H9 (cell line): ENCODE results near the gene SLC2A11. TPM values are rescaled to one million over a fixed set of nuclear protein-coding genes. Genes with fewer than 3 reads are reported as not detected.
"Not testable (repeated sequence)": the region's sequence is repeated elsewhere in the genome, so short reads cannot be mapped to it uniquely, and the experiment has no call there.

Experiments
- DNase-seq: peaks from one replicate; pipeline ENCODE4 v3.0.0-alpha.2; 2017
- H2AFZ ChIP-seq: one replicate; pipeline ENCODE4 v1.6.1; 2013; ENCODE audit warnings: mild to moderate bottlenecking, low read length, control low read depth, moderate library complexity
- H2AK5ac ChIP-seq: 2 replicates; pipeline ENCODE4 v1.6.1; 2013; ENCODE audit warnings: low read length, control low read depth, mixed read lengths; ENCODE audit not compliant: insufficient read length
- H2BK120ac ChIP-seq: one replicate; pipeline ENCODE4 v1.6.1; 2013; ENCODE audit warnings: low read depth, mild to moderate bottlenecking, low read length, control low read depth, inconsistent platforms; ENCODE audit not compliant: poor library complexity, severe bottlenecking
- H2BK12ac ChIP-seq: 2 replicates; pipeline ENCODE4 v1.6.1; 2013; ENCODE audit warnings: low read length, control low read depth, mixed read lengths, low read depth; ENCODE audit not compliant: insufficient read length
- H2BK15ac ChIP-seq: 2 replicates; pipeline ENCODE4 v1.6.1; 2013; ENCODE audit warnings: low read depth, low read length, control low read depth
- H2BK20ac ChIP-seq: one replicate; pipeline ENCODE4 v1.6.1; 2013; ENCODE audit warnings: low read depth, mild to moderate bottlenecking, low read length, control low read depth, inconsistent platforms; ENCODE audit not compliant: poor library complexity, severe bottlenecking
- H2BK5ac ChIP-seq: 2 replicates; pipeline ENCODE4 v1.6.1; 2013; ENCODE audit warnings: low read length, control low read depth, mixed read lengths; ENCODE audit not compliant: insufficient read length
- H3K14ac ChIP-seq: 2 replicates; pipeline ENCODE4 v1.6.1; 2013; ENCODE audit warnings: low read length, control low read depth; ENCODE audit not compliant: insufficient read depth
- H3K18ac ChIP-seq: 2 replicates; pipeline ENCODE4 v1.6.1; 2013; ENCODE audit warnings: low read depth, mild to moderate bottlenecking, mixed read lengths, low read length, control low read depth; ENCODE audit not compliant: insufficient read length
- H3K23ac ChIP-seq: 2 replicates; pipeline ENCODE4 v1.6.1; 2013; ENCODE audit warnings: low read length, control low read depth, mixed read lengths, low read depth; ENCODE audit not compliant: insufficient read length
- H3K23me2 ChIP-seq: 2 replicates; pipeline ENCODE4 v1.6.1; 2013; ENCODE audit warnings: low read depth, mild to moderate bottlenecking, mixed read lengths, low read length, control low read depth; ENCODE audit not compliant: insufficient read length, poor library complexity, severe bottlenecking
- H3K27ac ChIP-seq: 2 replicates; pipeline ENCODE4 v1.5.1; 2013; ENCODE audit warnings: low read length, control low read depth, mixed read lengths, low read depth; ENCODE audit not compliant: insufficient read length
- H3K27me3 ChIP-seq: 2 replicates; pipeline ENCODE4 v1.6.1; 2013; ENCODE audit warnings: low read length, control low read depth, inconsistent platforms; ENCODE audit not compliant: insufficient read depth
- H3K4ac ChIP-seq: 2 replicates; pipeline ENCODE4 v1.6.1; 2013; ENCODE audit warnings: low read depth, mild to moderate bottlenecking, control low read depth, inconsistent platforms, low read length, moderate library complexity
- H3K4me1 ChIP-seq: 2 replicates; pipeline ENCODE4 v1.6.1; 2013; ENCODE audit warnings: low read length, control low read depth, inconsistent platforms; ENCODE audit not compliant: insufficient read depth
- H3K4me2 ChIP-seq: 2 replicates; pipeline ENCODE4 v1.6.1; 2013; ENCODE audit warnings: low read length, control low read depth, mixed read lengths; ENCODE audit not compliant: insufficient read length, insufficient read depth
- H3K56ac ChIP-seq: 2 replicates; pipeline ENCODE4 v1.6.1; 2013; ENCODE audit warnings: low read depth, mild to moderate bottlenecking, mixed read lengths, low read length, control low read depth; ENCODE audit not compliant: insufficient read length
- H3K79me1 ChIP-seq: 2 replicates; pipeline ENCODE4 v1.6.1; 2013; ENCODE audit warnings: low read depth, mild to moderate bottlenecking, moderate library complexity, low read length, control low read depth, inconsistent platforms; ENCODE audit not compliant: insufficient read depth, poor library complexity, severe bottlenecking
- H3K79me2 ChIP-seq: 2 replicates; pipeline ENCODE4 v1.6.1; 2013; ENCODE audit warnings: low read length, control low read depth, inconsistent platforms; ENCODE audit not compliant: insufficient read depth
- H3K9ac ChIP-seq: 2 replicates; pipeline ENCODE4 v1.6.1; 2013; ENCODE audit warnings: low read length, control low read depth, mixed read lengths; ENCODE audit not compliant: insufficient read length; ENCODE audit errors: extremely low read depth
- H3K9me3 ChIP-seq: one replicate; pipeline ENCODE4 v1.6.1; 2013; ENCODE audit warnings: low read depth, low read length, inconsistent platforms; ENCODE audit not compliant: control insufficient read depth
- H3T11ph ChIP-seq: one replicate; pipeline ENCODE4 v1.6.1; 2013; ENCODE audit warnings: mild to moderate bottlenecking, low read length, control low read depth, inconsistent platforms
- H4K20me1 ChIP-seq: one replicate; pipeline ENCODE4 v1.6.1; 2013; ENCODE audit not compliant: control insufficient read depth, insufficient read length, insufficient read depth
- H4K5ac ChIP-seq: 2 replicates; pipeline ENCODE4 v1.6.1; 2013; ENCODE audit warnings: low read depth, mild to moderate bottlenecking, mixed read lengths, low read length, control low read depth; ENCODE audit not compliant: insufficient read length
- H4K8ac ChIP-seq: replicated peaks from 2 replicates; pipeline ENCODE4 v1.6.1; 2013; ENCODE audit warnings: low read length, control low read depth, mixed read lengths, low read depth; ENCODE audit not compliant: insufficient read length
- H4K91ac ChIP-seq: 2 replicates; pipeline ENCODE4 v1.6.1; 2013; ENCODE audit warnings: low read depth, mild to moderate bottlenecking, moderate library complexity, mixed read lengths, low read length, control low read depth; ENCODE audit not compliant: insufficient read length
- H3K27ac Mint-ChIP-seq, 3 experiments: 2 replicates in 2 of 3; 3 replicates in 1 of 3; pipeline ENCODE4 v1.8.0; 2020 to 2021; ENCODE audit warnings: mixed read lengths in 3 of 3, mild to moderate bottlenecking in 1 of 3, moderate library complexity in 1 of 3
- H3K27me3 Mint-ChIP-seq: 2 replicates; pipeline ENCODE4 v1.8.0; 2021; ENCODE audit warnings: low read depth, mild to moderate bottlenecking, moderate library complexity, mixed read lengths
- H3K36me3 Mint-ChIP-seq, 3 experiments: 2 replicates in 2 of 3; 3 replicates in 1 of 3; pipeline ENCODE4 v1.8.0; 2020 to 2021; ENCODE audit warnings: low read depth in 3 of 3, mixed read lengths in 3 of 3; ENCODE audit not compliant: insufficient read depth in 1 of 3
- H3K4me1 Mint-ChIP-seq, 2 experiments: 2 replicates each; pipeline ENCODE4 v1.8.0; 2020; ENCODE audit warnings: mixed read lengths in 2 of 2
- H3K4me3 Mint-ChIP-seq, 2 experiments: 2 replicates in 1 of 2; 3 replicates in 1 of 2; pipeline ENCODE4 v1.8.0; 2020 to 2021; ENCODE audit warnings: mild to moderate bottlenecking in 2 of 2, mixed read lengths in 2 of 2, moderate library complexity in 1 of 2
- H3K9me3 Mint-ChIP-seq, 2 experiments: 2 replicates in 1 of 2; 3 replicates in 1 of 2; pipeline ENCODE4 v1.8.0; 2020; ENCODE audit warnings: mild to moderate bottlenecking in 2 of 2, mixed read lengths in 2 of 2, moderate library complexity in 1 of 2
- WGBS: extraction: QIAGEN DNeasy Blood & Tissue Kit; methylation state at CpG from one replicate; pipeline ENCODE4 v1.1.7; 2013; ENCODE audit warnings: missing lambda C conversion rate, low lambda C conversion rate, mixed read lengths; ENCODE audit not compliant: insufficient read length; ENCODE audit errors: extremely low coverage; 5-methylcytosine and 5-hydroxymethylcytosine counted together
- total RNA-seq: library from RNA; stranded (reverse); gene quantifications from 2 replicates; pipeline ENCODE4 v1.2.1, GENCODE V29; 2021
- TF ChIP-seq, protein P1 (sequence below): fragments of 200-600 bp; sonication (generic); conservative IDR thresholded peaks from 3 replicates; pipeline ENCODE4 v1.8.0; 2021; ENCODE audit warnings: antibody characterized with exemption, mild to moderate bottlenecking

The SLC2A11 gene
- total RNA-seq, 1 experiment from 2014 or later = 15.0 TPM

DNA sequence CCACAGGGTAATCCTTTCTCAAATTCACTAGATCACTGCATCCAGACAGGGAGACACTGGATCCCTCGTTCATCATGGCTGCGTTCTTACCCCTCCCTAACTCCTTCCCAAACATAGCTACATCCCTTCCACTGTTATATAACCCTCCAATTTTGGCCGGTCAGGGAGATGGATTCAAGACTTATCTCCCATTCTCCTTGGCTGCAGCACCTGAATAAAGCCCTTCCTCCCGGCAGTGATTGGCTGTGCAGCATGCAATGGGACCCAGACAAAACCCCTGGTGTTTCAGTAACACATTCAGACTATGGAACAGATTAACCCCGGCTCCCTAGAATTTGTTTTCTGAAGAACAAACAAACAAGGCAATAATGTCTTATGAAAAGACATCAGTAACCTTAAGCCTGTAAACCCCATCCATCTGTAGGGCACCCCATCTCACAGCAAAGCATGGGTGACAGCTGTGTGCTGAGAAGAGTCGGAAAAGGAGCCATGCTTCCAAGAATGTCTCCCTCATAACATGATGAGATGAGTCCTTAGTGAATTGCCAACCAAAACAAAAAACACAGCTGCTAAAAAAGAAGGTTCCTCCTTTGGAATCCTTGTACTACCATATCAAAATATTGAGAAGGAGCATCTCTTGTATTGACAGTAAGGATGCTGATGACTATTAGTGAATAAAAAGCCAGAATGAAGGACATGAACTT is 41.5 kb downstream of the SLC2A11 start:
- Histone ChIP-seq H3K23ac (no peak overlapping the region), H2BK15ac (no peak overlapping the region), H3K23me2 (no peaks in the 10 kb centered on the region), H4K20me1 (no peaks in the 10 kb centered on the region), H3K79me1 (peaks cover 6% of the 10 kb centered on the region), H2BK12ac (no peak overlapping the region), H3K14ac (no peak overlapping the region), H3K4me1 (no peaks in the 10 kb centered on the region; the same call in 1 of the 2 replicates), H2AK5ac (no peak overlapping the region), H3K9ac (no peak overlapping the region), H4K5ac (no peak overlapping the region), H3T11ph (no peak overlapping the region), H3K4ac (no peak overlapping the region), H3K18ac (no peak overlapping the region), H3K27me3 (no peaks in the 10 kb centered on the region), H3K4me2 (no peak overlapping the region), H2AFZ (no peak overlapping the region), H2BK5ac (no peak overlapping the region), H2BK20ac (no peak overlapping the region), H3K56ac (no peak overlapping the region), H4K91ac (no peak overlapping the region), H3K27ac (no peak overlapping the region), H4K8ac (no peak overlapping the region), H2BK120ac (no peak overlapping the region), H3K79me2 (no peaks in the 10 kb centered on the region), H3K9me3 (no peaks in the 10 kb centered on the region)
- Mint-ChIP-seq H3K4me1 (peaks cover 25 to 31% of the 10 kb centered on the region in 2 experiments), H3K27ac (peak overlapping the region in 1 of 3 experiments; percentile 14; a peak in 1 of 7 replicates), H3K36me3 (peaks cover 46 to 61% (median 53%) of the 10 kb centered on the region in 3 experiments), H3K4me3 (no peak overlapping the region; a peak in 1 of 5 replicates), H3K9me3 (peaks cover 14 to 24% of the 10 kb centered on the region in 2 experiments), H3K27me3 (peaks cover 26% of the 10 kb centered on the region)
- DNase-seq = no peak
- TF ChIP-seq, protein P1, sequence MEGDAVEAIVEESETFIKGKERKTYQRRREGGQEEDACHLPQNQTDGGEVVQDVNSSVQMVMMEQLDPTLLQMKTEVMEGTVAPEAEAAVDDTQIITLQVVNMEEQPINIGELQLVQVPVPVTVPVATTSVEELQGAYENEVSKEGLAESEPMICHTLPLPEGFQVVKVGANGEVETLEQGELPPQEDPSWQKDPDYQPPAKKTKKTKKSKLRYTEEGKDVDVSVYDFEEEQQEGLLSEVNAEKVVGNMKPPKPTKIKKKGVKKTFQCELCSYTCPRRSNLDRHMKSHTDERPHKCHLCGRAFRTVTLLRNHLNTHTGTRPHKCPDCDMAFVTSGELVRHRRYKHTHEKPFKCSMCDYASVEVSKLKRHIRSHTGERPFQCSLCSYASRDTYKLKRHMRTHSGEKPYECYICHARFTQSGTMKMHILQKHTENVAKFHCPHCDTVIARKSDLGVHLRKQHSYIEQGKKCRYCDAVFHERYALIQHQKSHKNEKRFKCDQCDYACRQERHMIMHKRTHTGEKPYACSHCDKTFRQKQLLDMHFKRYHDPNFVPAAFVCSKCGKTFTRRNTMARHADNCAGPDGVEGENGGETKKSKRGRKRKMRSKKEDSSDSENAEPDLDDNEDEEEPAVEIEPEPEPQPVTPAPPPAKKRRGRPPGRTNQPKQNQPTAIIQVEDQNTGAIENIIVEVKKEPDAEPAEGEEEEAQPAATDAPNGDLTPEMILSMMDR = no peak
- no CpG with 5 or more reads among the region's 6 CpGs for WGBS

DNA sequence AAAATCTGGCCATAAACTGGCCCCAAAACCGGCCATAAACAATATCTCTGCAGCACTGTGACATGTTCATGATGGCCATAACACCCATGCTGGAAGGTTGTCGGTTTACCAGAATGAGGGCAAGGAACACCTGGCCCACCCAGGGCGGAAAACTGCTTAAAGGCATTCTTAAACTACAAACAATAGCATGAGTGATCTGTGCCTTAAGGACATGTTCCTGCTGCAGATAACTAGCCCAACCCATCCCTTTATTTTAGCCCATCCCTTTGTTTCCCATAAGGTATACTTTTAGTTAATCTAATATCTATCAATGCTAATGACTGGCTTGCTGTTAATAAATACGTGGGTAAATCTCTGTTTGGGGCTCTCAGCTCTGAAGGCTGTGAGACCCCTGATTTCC is 42.6 kb downstream of the SLC2A11 start:
- Mint-ChIP-seq H3K27me3 (peaks cover 26% of the 10 kb centered on the region), H3K4me1 (peaks cover 32 to 35% of the 10 kb centered on the region in 2 experiments), H3K9me3 (peaks cover 14 to 24% of the 10 kb centered on the region in 2 experiments), H3K36me3 (peaks cover 44 to 58% (median 50%) of the 10 kb centered on the region in 3 experiments)
- not testable (repeated sequence) for H4K20me1 ChIP-seq, H3K27me3 ChIP-seq, H2BK120ac ChIP-seq, H2BK15ac ChIP-seq, H4K5ac ChIP-seq, H2BK20ac ChIP-seq, H3K14ac ChIP-seq, H3K23ac ChIP-seq, H3K79me1 ChIP-seq, H2AFZ ChIP-seq, H2AK5ac ChIP-seq, H4K8ac ChIP-seq, H2BK12ac ChIP-seq, H4K91ac ChIP-seq, H3K56ac ChIP-seq, H3K9ac ChIP-seq, H3K18ac ChIP-seq, H3K4me2 ChIP-seq, H3K4me3 Mint-ChIP-seq, H3K9me3 ChIP-seq, H3T11ph ChIP-seq, H3K23me2 ChIP-seq, H3K79me2 ChIP-seq, H3K27ac ChIP-seq, H3K4me1 ChIP-seq, DNase-seq, H2BK5ac ChIP-seq, H3K27ac Mint-ChIP-seq, H3K4ac ChIP-seq
- no CpG with 5 or more reads among the region's 4 CpGs for WGBS
